H9 (cell line): ENCODE results near the gene BPIFB2. TPM values are rescaled to one million over a fixed set of nuclear protein-coding genes. Genes with fewer than 3 reads are reported as not detected.

Experiments
- DNase-seq: peaks from one replicate; pipeline ENCODE4 v3.0.0-alpha.2; 2017
- H2AFZ ChIP-seq: one replicate; pipeline ENCODE4 v1.6.1; 2013; ENCODE audit warnings: mild to moderate bottlenecking, low read length, control low read depth, moderate library complexity
- H2AK5ac ChIP-seq: 2 replicates; pipeline ENCODE4 v1.6.1; 2013; ENCODE audit warnings: low read length, control low read depth, mixed read lengths; ENCODE audit not compliant: insufficient read length
- H2BK120ac ChIP-seq: one replicate; pipeline ENCODE4 v1.6.1; 2013; ENCODE audit warnings: low read depth, mild to moderate bottlenecking, low read length, control low read depth, inconsistent platforms; ENCODE audit not compliant: poor library complexity, severe bottlenecking
- H2BK12ac ChIP-seq: 2 replicates; pipeline ENCODE4 v1.6.1; 2013; ENCODE audit warnings: low read length, control low read depth, mixed read lengths, low read depth; ENCODE audit not compliant: insufficient read length
- H2BK15ac ChIP-seq: 2 replicates; pipeline ENCODE4 v1.6.1; 2013; ENCODE audit warnings: low read depth, low read length, control low read depth
- H2BK20ac ChIP-seq: one replicate; pipeline ENCODE4 v1.6.1; 2013; ENCODE audit warnings: low read depth, mild to moderate bottlenecking, low read length, control low read depth, inconsistent platforms; ENCODE audit not compliant: poor library complexity, severe bottlenecking
- H2BK5ac ChIP-seq: 2 replicates; pipeline ENCODE4 v1.6.1; 2013; ENCODE audit warnings: low read length, control low read depth, mixed read lengths; ENCODE audit not compliant: insufficient read length
- H3K14ac ChIP-seq: 2 replicates; pipeline ENCODE4 v1.6.1; 2013; ENCODE audit warnings: low read length, control low read depth; ENCODE audit not compliant: insufficient read depth
- H3K18ac ChIP-seq: 2 replicates; pipeline ENCODE4 v1.6.1; 2013; ENCODE audit warnings: low read depth, mild to moderate bottlenecking, mixed read lengths, low read length, control low read depth; ENCODE audit not compliant: insufficient read length
- H3K23ac ChIP-seq: 2 replicates; pipeline ENCODE4 v1.6.1; 2013; ENCODE audit warnings: low read length, control low read depth, mixed read lengths, low read depth; ENCODE audit not compliant: insufficient read length
- H3K23me2 ChIP-seq: 2 replicates; pipeline ENCODE4 v1.6.1; 2013; ENCODE audit warnings: low read depth, mild to moderate bottlenecking, mixed read lengths, low read length, control low read depth; ENCODE audit not compliant: insufficient read length, poor library complexity, severe bottlenecking
- H3K27ac ChIP-seq: 2 replicates; pipeline ENCODE4 v1.5.1; 2013; ENCODE audit warnings: low read length, control low read depth, mixed read lengths, low read depth; ENCODE audit not compliant: insufficient read length
- H3K27me3 ChIP-seq: 2 replicates; pipeline ENCODE4 v1.6.1; 2013; ENCODE audit warnings: low read length, control low read depth, inconsistent platforms; ENCODE audit not compliant: insufficient read depth
- H3K4ac ChIP-seq: 2 replicates; pipeline ENCODE4 v1.6.1; 2013; ENCODE audit warnings: low read depth, mild to moderate bottlenecking, control low read depth, inconsistent platforms, low read length, moderate library complexity
- H3K4me1 ChIP-seq: 2 replicates; pipeline ENCODE4 v1.6.1; 2013; ENCODE audit warnings: low read length, control low read depth, inconsistent platforms; ENCODE audit not compliant: insufficient read depth
- H3K4me2 ChIP-seq: 2 replicates; pipeline ENCODE4 v1.6.1; 2013; ENCODE audit warnings: low read length, control low read depth, mixed read lengths; ENCODE audit not compliant: insufficient read length, insufficient read depth
- H3K56ac ChIP-seq: 2 replicates; pipeline ENCODE4 v1.6.1; 2013; ENCODE audit warnings: low read depth, mild to moderate bottlenecking, mixed read lengths, low read length, control low read depth; ENCODE audit not compliant: insufficient read length
- H3K79me1 ChIP-seq: 2 replicates; pipeline ENCODE4 v1.6.1; 2013; ENCODE audit warnings: low read depth, mild to moderate bottlenecking, moderate library complexity, low read length, control low read depth, inconsistent platforms; ENCODE audit not compliant: insufficient read depth, poor library complexity, severe bottlenecking
- H3K79me2 ChIP-seq: 2 replicates; pipeline ENCODE4 v1.6.1; 2013; ENCODE audit warnings: low read length, control low read depth, inconsistent platforms; ENCODE audit not compliant: insufficient read depth
- H3K9ac ChIP-seq: 2 replicates; pipeline ENCODE4 v1.6.1; 2013; ENCODE audit warnings: low read length, control low read depth, mixed read lengths; ENCODE audit not compliant: insufficient read length; ENCODE audit errors: extremely low read depth
- H3K9me3 ChIP-seq: one replicate; pipeline ENCODE4 v1.6.1; 2013; ENCODE audit warnings: low read depth, low read length, inconsistent platforms; ENCODE audit not compliant: control insufficient read depth
- H3T11ph ChIP-seq: one replicate; pipeline ENCODE4 v1.6.1; 2013; ENCODE audit warnings: mild to moderate bottlenecking, low read length, control low read depth, inconsistent platforms
- H4K20me1 ChIP-seq: one replicate; pipeline ENCODE4 v1.6.1; 2013; ENCODE audit not compliant: control insufficient read depth, insufficient read length, insufficient read depth
- H4K5ac ChIP-seq: 2 replicates; pipeline ENCODE4 v1.6.1; 2013; ENCODE audit warnings: low read depth, mild to moderate bottlenecking, mixed read lengths, low read length, control low read depth; ENCODE audit not compliant: insufficient read length
- H4K8ac ChIP-seq: replicated peaks from 2 replicates; pipeline ENCODE4 v1.6.1; 2013; ENCODE audit warnings: low read length, control low read depth, mixed read lengths, low read depth; ENCODE audit not compliant: insufficient read length
- H4K91ac ChIP-seq: 2 replicates; pipeline ENCODE4 v1.6.1; 2013; ENCODE audit warnings: low read depth, mild to moderate bottlenecking, moderate library complexity, mixed read lengths, low read length, control low read depth; ENCODE audit not compliant: insufficient read length
- H3K27ac Mint-ChIP-seq, 3 experiments: 2 replicates in 2 of 3; 3 replicates in 1 of 3; pipeline ENCODE4 v1.8.0; 2020 to 2021; ENCODE audit warnings: mixed read lengths in 3 of 3, mild to moderate bottlenecking in 1 of 3, moderate library complexity in 1 of 3
- H3K27me3 Mint-ChIP-seq: 2 replicates; pipeline ENCODE4 v1.8.0; 2021; ENCODE audit warnings: low read depth, mild to moderate bottlenecking, moderate library complexity, mixed read lengths
- H3K36me3 Mint-ChIP-seq, 3 experiments: 2 replicates in 2 of 3; 3 replicates in 1 of 3; pipeline ENCODE4 v1.8.0; 2020 to 2021; ENCODE audit warnings: low read depth in 3 of 3, mixed read lengths in 3 of 3; ENCODE audit not compliant: insufficient read depth in 1 of 3
- H3K4me1 Mint-ChIP-seq, 2 experiments: 2 replicates each; pipeline ENCODE4 v1.8.0; 2020; ENCODE audit warnings: mixed read lengths in 2 of 2
- H3K4me3 Mint-ChIP-seq, 2 experiments: 2 replicates in 1 of 2; 3 replicates in 1 of 2; pipeline ENCODE4 v1.8.0; 2020 to 2021; ENCODE audit warnings: mild to moderate bottlenecking in 2 of 2, mixed read lengths in 2 of 2, moderate library complexity in 1 of 2
- H3K9me3 Mint-ChIP-seq, 2 experiments: 2 replicates in 1 of 2; 3 replicates in 1 of 2; pipeline ENCODE4 v1.8.0; 2020; ENCODE audit warnings: mild to moderate bottlenecking in 2 of 2, mixed read lengths in 2 of 2, moderate library complexity in 1 of 2
- WGBS: extraction: QIAGEN DNeasy Blood & Tissue Kit; methylation state at CpG from one replicate; pipeline ENCODE4 v1.1.7; 2013; ENCODE audit warnings: missing lambda C conversion rate, low lambda C conversion rate, mixed read lengths; ENCODE audit not compliant: insufficient read length; ENCODE audit errors: extremely low coverage; 5-methylcytosine and 5-hydroxymethylcytosine counted together
- total RNA-seq: library from RNA; stranded (reverse); gene quantifications from 2 replicates; pipeline ENCODE4 v1.2.1, GENCODE V29; 2021
- TF ChIP-seq, protein P1 (sequence below): fragments of 200-600 bp; sonication (generic); conservative IDR thresholded peaks from 3 replicates; pipeline ENCODE4 v1.8.0; 2021; ENCODE audit warnings: antibody characterized with exemption, mild to moderate bottlenecking

Gene BPIFB2
- total RNA-seq, 1 experiment from 2014 or later: not detected

DNA sequence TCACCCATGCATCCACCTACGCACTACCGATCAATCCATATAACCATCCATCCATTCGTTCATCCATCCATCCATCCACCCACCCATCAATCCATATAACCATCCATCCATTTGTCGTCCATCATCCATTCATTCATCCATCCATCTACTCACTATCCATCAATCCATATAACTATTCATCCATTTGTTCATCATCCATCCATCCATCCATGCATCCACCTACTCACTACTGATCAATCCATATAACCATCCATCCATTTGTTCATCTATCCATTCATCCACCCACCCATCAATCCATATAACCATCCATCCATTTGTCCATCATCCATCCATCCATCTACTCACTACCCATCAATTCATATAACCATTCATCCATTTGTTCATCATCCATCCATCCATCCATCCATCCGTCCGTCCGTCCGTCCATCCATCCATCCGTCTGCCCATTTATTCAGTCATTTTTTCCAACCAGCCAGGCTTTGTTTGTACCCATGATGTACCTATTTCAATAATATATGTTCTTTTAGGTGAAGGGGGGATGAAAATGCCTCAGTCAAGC, 17.9 kb downstream of the BPIFB2 start:
- Histone ChIP-seq H3K27ac (no peak overlapping the region), H3K9me3 (no peaks in the 10 kb centered on the region), H3K4me1 (no peaks in the 10 kb centered on the region), H3K27me3 (no peaks in the 10 kb centered on the region), H2BK5ac (no peak overlapping the region), H2BK15ac (no peak overlapping the region), H3K56ac (no peak overlapping the region), H2BK12ac (no peak overlapping the region), H3K4me2 (no peak overlapping the region), H3T11ph (no peak overlapping the region), H4K91ac (no peak overlapping the region), H4K5ac (no peak overlapping the region), H2AFZ (no peak overlapping the region), H3K79me2 (no peaks in the 10 kb centered on the region), H3K14ac (no peak overlapping the region), H3K79me1 (no peaks in the 10 kb centered on the region), H3K4ac (no peak overlapping the region), H2BK20ac (no peak overlapping the region), H4K8ac (no peak overlapping the region), H3K9ac (no peak overlapping the region), H2AK5ac (no peak overlapping the region), H3K23me2 (no peaks in the 10 kb centered on the region), H3K18ac (no peak overlapping the region), H3K23ac (no peak overlapping the region), H2BK120ac (no peak overlapping the region), H4K20me1 (no peaks in the 10 kb centered on the region)
- 100% methylated on average over 4 of the region's 9 CpGs for WGBS
- no peak overlapping the region for H3K4me3 Mint-ChIP-seq
- peaks cover 6% of the 10 kb centered on the region for H3K27me3 Mint-ChIP-seq
- no peaks in the 10 kb centered on the region for H3K36me3 Mint-ChIP-seq
- no peak overlapping the region for H3K27ac Mint-ChIP-seq
- DNase-seq: no peak
- peaks cover 2 to 3% of the 10 kb centered on the region in 2 experiments; a peak in 3 of 4 replicates for H3K4me1 Mint-ChIP-seq
- H3K9me3 Mint-ChIP-seq: no peaks in the 10 kb centered on the region
- TF ChIP-seq, protein P1, sequence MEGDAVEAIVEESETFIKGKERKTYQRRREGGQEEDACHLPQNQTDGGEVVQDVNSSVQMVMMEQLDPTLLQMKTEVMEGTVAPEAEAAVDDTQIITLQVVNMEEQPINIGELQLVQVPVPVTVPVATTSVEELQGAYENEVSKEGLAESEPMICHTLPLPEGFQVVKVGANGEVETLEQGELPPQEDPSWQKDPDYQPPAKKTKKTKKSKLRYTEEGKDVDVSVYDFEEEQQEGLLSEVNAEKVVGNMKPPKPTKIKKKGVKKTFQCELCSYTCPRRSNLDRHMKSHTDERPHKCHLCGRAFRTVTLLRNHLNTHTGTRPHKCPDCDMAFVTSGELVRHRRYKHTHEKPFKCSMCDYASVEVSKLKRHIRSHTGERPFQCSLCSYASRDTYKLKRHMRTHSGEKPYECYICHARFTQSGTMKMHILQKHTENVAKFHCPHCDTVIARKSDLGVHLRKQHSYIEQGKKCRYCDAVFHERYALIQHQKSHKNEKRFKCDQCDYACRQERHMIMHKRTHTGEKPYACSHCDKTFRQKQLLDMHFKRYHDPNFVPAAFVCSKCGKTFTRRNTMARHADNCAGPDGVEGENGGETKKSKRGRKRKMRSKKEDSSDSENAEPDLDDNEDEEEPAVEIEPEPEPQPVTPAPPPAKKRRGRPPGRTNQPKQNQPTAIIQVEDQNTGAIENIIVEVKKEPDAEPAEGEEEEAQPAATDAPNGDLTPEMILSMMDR: no peak
